NOMO-1 (cell line): Measurements from ENCODE around the gene OR14A2.
A peak's percentile ranks its signal among the peaks of the same experiment; 100 is the strongest.
"Not testable (repeated sequence)": the region's sequence is repeated elsewhere in the genome, so short reads cannot be mapped to it uniquely, and the experiment has no call there.

Source experiments
- DNase-seq, 2 experiments: peaks; one replicate each; lab custom pipeline; 2025; ENCODE audit not compliant: unreplicated experiment in 2 of 2; lab: John Stamatoyannopoulos, UW

The OR14A2 gene

GRCh38 chr1:247748041-247748440 is at the start of gene OR14A2:
OR14A2 (minus strand) TSS chr1:247748141.
- DNase-seq, result no peak

- DNase-seq, result no peak
Measured at GRCh38 chr1:247797518-247797917, 49.6 kb upstream of the OR14A2 start.

GRCh38 chr1:247769603-247770002 is 21.7 kb upstream of the OR14A2 start:
- no peak for DNase-seq

DNA sequence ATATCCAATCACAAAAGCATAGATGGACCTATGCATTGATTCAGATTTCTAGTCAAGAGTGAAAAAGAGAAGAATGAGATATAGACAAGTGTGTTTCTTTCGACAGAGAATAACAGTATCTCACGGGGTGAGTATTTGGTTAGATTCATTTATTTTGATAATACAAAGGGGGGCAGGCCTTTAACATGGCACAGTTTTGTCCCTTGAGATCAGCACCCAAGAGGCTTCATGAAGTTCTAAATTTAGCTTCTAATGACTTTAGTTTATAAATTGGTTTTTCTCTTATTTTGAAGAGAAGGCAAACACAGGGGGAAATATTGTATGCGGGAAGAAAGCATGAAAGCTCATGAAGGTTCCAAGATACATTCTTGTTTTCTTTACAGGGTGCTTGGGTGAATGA is 12.5 kb upstream of the OR14A2 start, which contains the start of gene OR1C1:
OR1C1 (minus strand) TSS at position 101 of the 400 bp plus-strand sequence. CDS start 2,150 bp downstream, outside the sequence.
- DNase-seq, result no peak

DNA sequence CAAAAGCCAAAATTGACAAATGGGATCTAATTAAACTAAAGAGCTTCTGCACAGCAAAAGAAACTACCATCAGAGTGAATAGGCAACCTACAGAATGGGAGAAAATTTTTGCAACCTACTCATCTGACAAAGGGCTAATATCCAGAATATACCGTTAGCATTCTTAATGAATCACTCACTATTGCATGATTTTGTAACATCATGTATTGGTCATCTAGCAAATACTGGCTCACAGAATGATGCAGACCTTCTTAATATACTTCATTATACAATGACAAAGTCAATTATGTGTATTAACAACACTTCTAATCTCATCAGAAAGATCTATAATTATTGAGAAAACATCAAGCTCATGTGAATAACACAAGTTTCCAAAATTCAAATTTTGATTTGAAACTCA is 6.4 kb upstream of the OR14A2 start:
- not testable (repeated sequence) for DNase-seq

GRCh38 chr1:247749870-247750269 is 1.9 kb upstream of the OR14A2 start:
- no peak for DNase-seq

DNA sequence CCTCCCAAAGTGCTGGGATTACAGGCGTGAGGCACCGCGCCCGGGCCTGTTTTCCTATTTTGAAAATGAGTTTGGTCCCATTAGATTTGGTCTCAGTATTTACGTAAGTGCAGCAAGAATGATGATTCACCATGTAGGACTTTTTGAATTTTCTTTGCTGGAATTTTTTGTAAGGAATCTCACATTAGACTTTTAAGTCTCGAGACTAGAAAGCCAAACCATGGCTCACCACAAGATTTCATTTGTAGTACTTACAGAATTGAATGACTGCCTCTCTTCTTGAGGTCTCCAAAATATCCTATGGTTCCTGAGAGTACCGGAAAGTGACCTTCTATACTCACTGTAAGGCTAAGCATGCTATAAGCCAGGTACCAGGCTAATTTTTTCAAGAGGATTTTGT is 325 bp downstream of the OR14A2 start:
- no peak for DNase-seq

DNA sequence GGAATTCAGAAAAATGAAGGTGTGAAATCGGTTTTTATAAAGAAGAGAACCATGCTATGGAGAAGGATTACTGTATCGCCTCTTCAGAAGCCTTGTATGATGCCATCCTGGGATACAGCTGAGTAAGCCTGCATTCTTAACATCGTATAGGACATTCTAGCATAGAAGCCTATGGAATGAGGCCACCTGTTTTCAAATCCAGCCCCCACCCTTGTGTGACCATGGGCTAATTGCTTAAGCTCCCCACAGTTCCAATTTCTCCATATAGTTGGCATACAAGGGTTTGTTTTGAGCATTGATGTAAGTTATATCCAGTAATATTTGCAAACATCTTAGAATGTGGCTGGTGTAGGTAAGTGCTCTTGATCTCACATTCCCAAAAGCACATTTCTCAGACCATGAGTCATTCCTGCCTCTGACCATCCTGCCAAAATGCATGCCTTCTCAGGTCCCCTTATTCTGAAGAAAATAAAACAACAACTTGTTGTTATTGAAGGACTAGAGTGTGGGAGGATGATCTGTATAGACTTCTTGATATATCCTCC is 1.5 kb downstream of the OR14A2 start:
- DNase-seq, result no peak

DNA sequence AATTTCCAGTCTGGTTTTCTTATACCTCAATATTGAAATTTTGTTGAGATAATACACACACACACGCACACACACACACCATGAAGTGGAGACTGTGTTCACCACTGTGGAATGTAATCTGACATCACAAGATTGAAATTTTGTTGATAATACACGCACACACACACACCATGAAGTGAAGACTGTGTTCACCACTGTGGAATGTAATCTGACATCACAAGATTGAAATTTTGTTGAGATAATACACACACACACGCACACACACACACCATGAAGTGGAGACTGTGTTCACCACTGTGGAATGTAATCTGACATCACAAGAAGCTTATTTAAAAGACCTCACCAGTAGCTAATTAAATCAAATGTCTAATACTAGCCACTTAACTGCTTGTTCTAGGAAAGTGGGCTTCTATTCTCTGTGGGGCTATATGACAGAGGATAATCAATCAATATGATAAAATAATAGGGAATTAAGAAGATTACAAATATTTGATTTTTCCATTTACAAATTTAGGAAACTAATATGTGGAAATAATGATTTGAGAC is 5.7 kb downstream of the OR14A2 start:
- not testable (repeated sequence) for DNase-seq

GRCh38 chr1:247741756-247742155 is 6.2 kb downstream of the OR14A2 start:
- DNase-seq, result no peak

DNA sequence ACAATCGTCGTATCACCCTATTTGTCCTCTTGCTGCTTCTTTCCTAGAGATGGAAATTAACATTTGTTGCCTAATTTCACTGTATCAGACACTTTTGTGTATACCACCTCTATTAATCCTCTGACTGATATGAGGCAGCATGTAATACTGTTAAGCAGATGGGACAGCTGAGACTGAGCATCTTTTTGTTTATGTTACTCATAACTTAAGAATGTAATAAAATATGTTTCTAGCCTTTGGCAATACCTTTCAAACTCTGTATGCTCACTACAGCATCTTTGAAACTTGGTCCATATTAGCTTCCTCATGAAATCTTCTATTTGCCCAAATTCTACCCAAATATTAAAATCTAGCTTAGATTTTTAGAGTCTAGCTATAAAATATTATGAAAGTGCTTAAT is 7.2 kb downstream of the OR14A2 start:
- no peak for DNase-seq

DNA sequence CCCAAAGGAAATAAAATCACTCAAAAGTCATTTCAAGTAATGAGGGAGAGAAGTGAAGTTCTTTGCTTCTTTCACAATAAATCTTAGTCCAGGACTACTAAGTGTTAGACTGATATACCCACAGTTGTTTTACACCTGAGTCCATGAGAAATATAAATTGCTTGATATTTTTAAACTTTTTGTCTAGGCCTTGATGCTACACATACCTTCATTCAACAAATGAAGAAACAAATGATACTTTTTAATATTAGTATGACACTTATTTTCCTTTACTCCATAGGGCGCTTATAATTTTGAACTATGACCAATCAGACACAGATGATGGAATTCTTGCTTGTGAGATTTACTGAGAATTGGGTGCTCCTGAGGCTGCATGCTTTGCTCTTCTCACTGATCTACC is 9.6 kb downstream of the OR14A2 start, which contains the start of gene OR14K1:
OR14K1 (plus strand) TSS at position 301 of the 400 bp plus-strand sequence; CDS start at position 301, 0 bp downstream.
- DNase-seq, result no peak

DNA sequence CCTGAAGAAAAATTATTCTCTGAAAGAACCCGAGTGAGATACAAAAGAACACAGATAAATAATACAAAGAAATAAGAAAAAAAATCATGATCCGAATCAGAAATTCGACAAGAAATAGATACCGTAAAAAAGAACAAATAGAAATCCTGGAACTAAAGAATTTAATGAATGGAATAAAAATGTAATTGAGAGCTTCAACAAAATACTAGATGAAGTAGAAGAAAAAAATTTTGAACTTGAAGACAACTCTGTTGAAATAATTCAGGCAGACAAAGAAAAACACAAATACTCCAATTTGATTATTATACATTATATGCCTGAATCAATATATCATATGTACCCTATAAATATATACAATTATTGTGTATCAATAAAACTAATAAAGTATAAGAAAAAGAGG is 26.7 kb downstream of the OR14A2 start:
- no peak for DNase-seq

DNA sequence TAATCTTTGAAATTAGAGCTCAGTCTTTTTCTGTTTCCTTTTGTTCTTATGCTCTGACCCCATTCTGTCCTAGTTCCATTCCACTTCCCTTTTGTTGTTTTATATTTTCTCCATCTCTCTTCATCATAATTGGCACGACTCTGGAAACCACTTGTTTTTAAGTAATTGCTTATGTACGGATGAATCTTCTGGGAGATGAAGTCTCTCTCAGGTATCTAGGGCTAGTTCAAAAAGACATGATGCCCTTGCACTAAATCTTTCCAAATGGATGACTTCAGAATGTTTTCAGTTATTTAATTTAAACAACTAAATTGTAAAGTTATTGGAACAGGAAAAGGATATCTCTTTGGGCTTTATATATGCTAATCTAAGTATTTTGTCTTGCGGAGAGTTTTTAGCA is 31.4 kb downstream of the OR14A2 start, which contains the start of gene OR6F1:
OR6F1 (minus strand) TSS at position 101 of the 400 bp plus-strand sequence. CDS start 3,891 bp downstream, outside the sequence.
- DNase-seq, result no peak

GRCh38 chr1:247713753-247714152 is 34.2 kb downstream of the OR14A2 start:
- DNase-seq, result no peak

GRCh38 chr1:247710681-247711080 is 37.3 kb downstream of the OR14A2 start:
- not testable (repeated sequence) for DNase-seq

- no peak for DNase-seq
Measured at GRCh38 chr1:247701338-247701737, 46.6 kb downstream of the OR14A2 start.

GRCh38 chr1:247681288-247681897 is 66.5 kb downstream of the OR14A2 start:
- peak; percentile 35 to 37 for DNase-seq

DNA sequence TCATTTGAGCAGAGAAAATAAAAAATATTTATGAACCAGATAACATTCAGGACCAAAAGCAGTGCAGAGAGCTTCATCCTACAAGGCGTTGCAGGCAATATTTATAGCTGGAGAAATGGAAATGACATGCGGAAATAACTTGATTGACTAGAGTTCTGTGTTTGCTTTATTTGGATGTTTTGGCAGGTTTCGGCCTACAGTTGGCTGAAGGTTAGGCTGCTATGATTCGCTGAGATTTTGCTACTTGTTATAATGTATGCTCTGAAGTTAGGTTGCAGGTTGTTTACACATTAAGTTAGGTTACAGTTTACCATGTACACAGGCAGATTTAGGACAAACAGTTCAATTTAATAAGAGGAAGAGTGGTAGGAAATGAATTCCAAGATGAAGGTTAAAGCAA is 67.8 kb downstream of the OR14A2 start:
- DNase-seq, result no peak

DNA sequence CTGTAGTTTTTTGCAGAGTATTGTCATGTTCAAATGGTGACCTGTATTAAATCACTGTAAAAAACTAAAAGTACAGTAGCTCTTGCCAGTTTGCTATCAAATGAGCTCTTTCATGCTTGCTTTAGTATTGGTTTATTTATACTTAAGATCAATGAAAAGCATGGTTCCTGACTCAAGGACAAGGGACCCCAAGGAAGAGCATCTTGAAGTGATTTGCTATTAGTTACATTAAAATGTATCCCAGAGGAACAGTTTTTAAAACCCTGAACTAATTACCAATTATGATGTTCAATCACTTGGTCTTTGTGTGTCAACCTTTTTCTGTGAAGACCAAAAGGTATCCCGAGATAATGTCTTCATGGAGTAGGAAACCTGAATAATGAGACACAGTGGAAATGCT is 68.3 kb downstream of the OR14A2 start, which contains the start of gene OR13G1:
OR13G1 (minus strand) TSS at position 101 of the 400 bp plus-strand sequence. CDS start 6,698 bp downstream, outside the sequence.
- no peak for DNase-seq
